HG03565 (cell line): ENCODE results near the gene CYP3A4.
"Not testable (repeated sequence)": the region's sequence is repeated elsewhere in the genome, so short reads cannot be mapped to it uniquely, and the experiment has no call there.

Experiments used
- ATAC-seq: cut with Tn5 transposase; IDR thresholded peaks from one replicate; pipeline ENCODE4 v1.9.1; 2021; ENCODE audit warnings: mild to moderate bottlenecking, moderate library complexity; ENCODE audit not compliant: unreplicated experiment

The CYP3A4 gene

GRCh38 chr7:99762680-99763327 is 21.2 kb downstream of the CYP3A4 start:
- no peak for ATAC-seq

- ATAC-seq: no peak
These were observed 28.9 kb downstream of the CYP3A4 start for GRCh38 chr7:99755085-99755484.

GRCh38 chr7:99752356-99752755 is 31.6 kb downstream of the CYP3A4 start:
- ATAC-seq: no peak

- ATAC-seq: not testable (repeated sequence)
These were observed 32.5 kb downstream of the CYP3A4 start for GRCh38 chr7:99751322-99752052.

GRCh38 chr7:99748846-99749579 is 35.0 kb downstream of the CYP3A4 start:
- no peak for ATAC-seq

GRCh38 chr7:99746915-99747314 is 37.1 kb downstream of the CYP3A4 start:
- ATAC-seq: not testable (repeated sequence)

GRCh38 chr7:99745395-99745794 is 38.6 kb downstream of the CYP3A4 start:
- ATAC-seq: not testable (repeated sequence)

GRCh38 chr7:99742737-99743394 is 41.1 kb downstream of the CYP3A4 start:
- ATAC-seq: no peak

- ATAC-seq: no peak
These were observed 42.6 kb downstream of the CYP3A4 start for GRCh38 chr7:99741441-99741795.

- no peak for ATAC-seq
These were observed 43.2 kb downstream of the CYP3A4 start for GRCh38 chr7:99740573-99741440.

GRCh38 chr7:99739699-99740572 is 44.0 kb downstream of the CYP3A4 start:
- ATAC-seq: no peak

GRCh38 chr7:99737726-99738125 is 46.3 kb downstream of the CYP3A4 start:
- ATAC-seq: no peak

- ATAC-seq: not testable (repeated sequence)
These were observed 47.3 kb downstream of the CYP3A4 start for GRCh38 chr7:99736667-99737066.

GRCh38 chr7:99734987-99735386 is 49.0 kb downstream of the CYP3A4 start, which contains the start of gene CYP3A7:
TSS of gene CYP3A7 (minus strand) at chr7:99735196. CDS start at chr7:99735093, 103 bp downstream.
- no peak for ATAC-seq

GRCh38 chr7:99733448-99733847 is 50.5 kb downstream of the CYP3A4 start:
- ATAC-seq: no peak

- ATAC-seq: no peak
These were observed 51.0 kb downstream of the CYP3A4 start for GRCh38 chr7:99733003-99733402.

- ATAC-seq: no peak
These were observed 52.2 kb downstream of the CYP3A4 start for GRCh38 chr7:99731638-99732374.

- no peak for ATAC-seq
These were observed 53.0 kb downstream of the CYP3A4 start for GRCh38 chr7:99730992-99731391.
